Activated naive CD4-positive, alpha-beta T cell treated with anti-CD3 and anti-CD28 coated beads, Interleukin-2, amount 10 ng/mL, durations not matched to agents 7 days and 5 days (primary cell): ENCODE data around the gene VPS54.
"Not testable (repeated sequence)": the region's sequence is repeated elsewhere in the genome, so short reads cannot be mapped to it uniquely, and the experiment has no call there.

Source experiments
- CTCF ChIA-PET: fragments of 350-600 bp; sonication (Branson Sonifier 250); formaldehyde crosslinking; loops from one replicate; lab custom pipeline; 2021; ENCODE audit warnings: antibody characterized with exemption; lab: Charles Lee
- DNase-seq: peaks from one replicate; pipeline ENCODE4 v3.0.0-alpha.2; 2020
- H3K27ac Mint-ChIP-seq: one replicate; pipeline ENCODE4 v1.8.0; 2021; ENCODE audit warnings: mild to moderate bottlenecking, moderate library complexity, mixed read lengths
- H3K27me3 Mint-ChIP-seq: one replicate; pipeline ENCODE4 v1.8.0; 2021; ENCODE audit warnings: mild to moderate bottlenecking, mixed read lengths
- H3K36me3 Mint-ChIP-seq: one replicate; pipeline ENCODE4 v1.8.0; 2021; ENCODE audit warnings: mixed read lengths
- H3K4me1 Mint-ChIP-seq: one replicate; pipeline ENCODE4 v1.8.0; 2021; ENCODE audit warnings: mixed read lengths
- H3K4me3 Mint-ChIP-seq: one replicate; pipeline ENCODE4 v1.8.0; 2021; ENCODE audit warnings: mild to moderate bottlenecking, moderate library complexity, mixed read lengths
- H3K9me3 Mint-ChIP-seq: one replicate; pipeline ENCODE4 v1.8.0; 2021; ENCODE audit warnings: mixed read lengths

Gene VPS54

GRCh38 chr2:63853527-63854310, 165.5 kb downstream of the VPS54 start:
- Mint-ChIP-seq H3K36me3 (peaks cover 65% of the 10 kb centered on the region), H3K4me3 (no peak overlapping the region)
- DNase-seq = no peak

DNA sequence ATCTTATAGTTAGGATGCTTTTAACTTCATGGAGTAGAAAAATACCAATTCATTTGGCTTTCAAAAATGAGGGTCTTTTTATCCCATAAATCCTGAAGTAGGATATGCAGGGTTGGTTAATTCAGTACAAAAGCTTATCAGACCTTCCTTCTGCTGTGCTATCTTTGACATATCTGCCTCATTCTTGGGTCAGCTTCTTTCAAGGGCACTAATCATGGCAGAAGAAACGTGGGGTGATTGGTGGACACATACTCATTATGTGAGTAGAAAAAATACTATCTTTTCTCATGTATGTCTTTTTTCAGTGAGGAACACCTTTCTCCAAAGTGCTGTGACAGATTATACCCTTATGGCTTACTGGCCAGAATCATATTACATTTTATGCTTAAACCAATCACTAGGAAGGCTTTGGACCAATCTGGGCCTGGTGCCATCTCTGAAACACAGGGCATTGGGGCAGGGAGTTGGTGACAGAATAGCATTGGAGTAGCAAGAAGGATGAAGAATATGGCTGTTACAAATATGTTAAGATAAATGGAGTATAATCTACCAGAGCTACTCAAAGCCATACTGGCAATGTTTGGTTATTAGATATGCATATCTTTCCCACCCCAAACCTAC, 167.4 kb downstream of the VPS54 start:
- no peak for DNase-seq
- Mint-ChIP-seq H3K27ac (no peak overlapping the region), H3K9me3 (peaks cover 12% of the 10 kb centered on the region), H3K4me3 (no peak overlapping the region), H3K36me3 (peaks cover 70% of the 10 kb centered on the region), H3K4me1 (peaks cover 87% of the 10 kb centered on the region), H3K27me3 (no peaks in the 10 kb centered on the region)
- CTCF ChIA-PET = interaction anchor here (1.2 kb wide), 1 partner anchor 10 kb away, joined by 6 read pairs; the partner anchor contains the start of gene UGP2

More at GRCh38 chr2:63853527-63854310, 165.5 kb downstream of the VPS54 start:
- Mint-ChIP-seq H3K27ac (peak overlapping the region; percentile 99), H3K4me1 (peaks cover 88% of the 10 kb centered on the region), H3K9me3 (peaks cover 4% of the 10 kb centered on the region), H3K27me3 (no peaks in the 10 kb centered on the region)
- CTCF ChIA-PET = interaction anchor here (5.7 kb wide), 1 partner anchor 12 kb away, joined by 32 read pairs; the partner anchor contains the start of gene UGP2

DNA sequence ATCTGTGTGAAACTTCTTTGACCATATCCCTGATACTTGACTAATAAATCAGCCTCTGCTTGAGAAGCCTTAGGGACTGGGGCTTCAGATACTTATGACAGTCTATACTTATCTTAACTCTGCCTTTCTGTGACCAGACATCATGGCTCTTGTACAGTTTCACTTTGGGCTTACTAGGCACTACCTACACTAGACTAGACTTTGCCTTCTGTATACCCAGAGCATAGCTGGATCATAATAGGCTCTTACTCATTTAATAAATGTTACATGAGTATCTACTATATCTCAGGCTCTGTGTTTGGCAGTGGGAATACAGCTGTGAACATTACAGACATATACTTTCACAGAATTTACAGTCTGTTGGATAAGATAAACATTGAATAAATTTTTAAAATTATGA, 168.6 kb downstream of the VPS54 start:
- H3K27ac Mint-ChIP-seq = no peak overlapping the region

GRCh38 chr2:63850204-63850571, 169.0 kb downstream of the VPS54 start:
- Mint-ChIP-seq H3K27me3 (no peaks in the 10 kb centered on the region), H3K36me3 (peaks cover 73% of the 10 kb centered on the region), H3K4me3 (no peak overlapping the region), H3K27ac (no peak overlapping the region), H3K4me1 (peaks cover 83% of the 10 kb centered on the region), H3K9me3 (peaks cover 12% of the 10 kb centered on the region)
- no peak for DNase-seq
- CTCF ChIA-PET = no interaction called here

More for the DNA sequence above, 168.6 kb downstream of the VPS54 start:
- CTCF ChIA-PET = no interaction called here
- Mint-ChIP-seq H3K4me1 (peaks cover 83% of the 10 kb centered on the region), H3K36me3 (peaks cover 69% of the 10 kb centered on the region), H3K27me3 (no peaks in the 10 kb centered on the region), H3K4me3 (no peak overlapping the region), H3K9me3 (peaks cover 12% of the 10 kb centered on the region)
- DNase-seq = no peak

DNA sequence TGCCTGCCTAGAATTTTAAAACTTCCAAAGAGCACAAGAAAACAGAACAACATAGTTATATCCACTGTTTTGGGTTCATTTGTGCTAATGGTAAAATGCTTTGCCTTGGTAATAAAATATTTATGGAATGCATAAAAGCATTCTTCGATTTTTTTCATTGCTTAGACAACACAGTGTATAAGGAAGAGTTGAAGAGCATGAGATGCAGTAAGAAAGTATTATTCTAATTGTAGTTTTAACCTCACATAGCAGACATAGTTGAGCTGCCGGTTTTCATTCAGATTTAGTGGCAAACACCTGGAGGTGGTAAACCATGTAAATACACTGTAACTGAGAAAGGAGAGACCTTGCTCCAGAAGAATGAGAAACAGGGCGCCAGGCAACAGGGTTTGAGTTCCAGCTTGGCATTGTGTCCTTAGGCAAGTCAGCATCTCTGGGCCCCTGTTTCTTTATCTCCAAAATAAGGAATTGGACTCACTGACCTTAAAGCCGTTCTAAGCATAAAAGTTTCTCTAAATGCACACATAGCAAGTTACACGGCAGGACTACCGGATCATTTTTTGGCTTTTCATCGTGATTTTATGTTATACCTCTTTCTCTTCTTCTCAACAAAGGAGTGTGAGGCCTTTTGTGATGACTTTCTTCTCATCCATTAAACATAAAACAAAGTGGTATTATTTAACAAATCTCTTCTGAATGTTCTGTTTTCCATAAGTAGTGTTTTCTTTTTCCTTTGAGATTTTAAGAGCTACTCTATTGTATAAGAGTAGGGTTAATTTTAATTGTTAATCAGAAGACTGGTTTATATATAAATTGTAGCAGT, 169.6 kb downstream of the VPS54 start:
- no peak for DNase-seq
- Mint-ChIP-seq H3K4me3 (no peak overlapping the region), H3K27ac (no peak overlapping the region), H3K9me3 (peaks cover 12% of the 10 kb centered on the region), H3K4me1 (peaks cover 83% of the 10 kb centered on the region), H3K27me3 (no peaks in the 10 kb centered on the region), H3K36me3 (peaks cover 76% of the 10 kb centered on the region)
- CTCF ChIA-PET = no interaction called here

DNA sequence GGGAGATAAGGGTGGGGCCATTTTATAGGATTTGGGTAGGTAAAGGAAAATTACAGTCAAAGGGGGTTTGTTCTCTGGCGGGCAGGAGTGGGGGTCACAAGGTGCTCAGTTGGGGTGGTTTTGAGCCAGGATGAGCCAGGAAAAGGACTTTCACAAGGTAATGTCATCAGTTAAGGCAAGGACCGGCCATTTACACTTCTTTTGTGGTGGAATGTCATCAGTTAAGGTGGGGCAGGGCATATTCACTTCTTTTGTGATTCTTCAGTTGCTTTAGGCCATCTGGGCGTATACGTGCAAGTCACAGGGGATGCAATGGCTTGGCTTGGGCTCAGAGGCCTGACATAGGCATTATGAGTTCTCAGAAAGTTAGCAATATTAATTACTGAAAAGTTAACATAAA, 171.7 kb downstream of the VPS54 start:
- peaks cover 75% of the 10 kb centered on the region for H3K36me3 Mint-ChIP-seq
- CTCF ChIA-PET = not testable (repeated sequence)

GRCh38 chr2:63846487-63846886, 172.7 kb downstream of the VPS54 start:
- Mint-ChIP-seq H3K4me1 (peaks cover 70% of the 10 kb centered on the region), H3K4me3 (no peak overlapping the region), H3K27ac (no peak overlapping the region), H3K27me3 (no peaks in the 10 kb centered on the region), H3K36me3 (peaks cover 73% of the 10 kb centered on the region), H3K9me3 (peaks cover 10% of the 10 kb centered on the region)
- DNase-seq = no peak
- CTCF ChIA-PET = no interaction called here

More for the DNA sequence above, 171.7 kb downstream of the VPS54 start:
- H3K4me3 Mint-ChIP-seq, H3K27ac Mint-ChIP-seq, DNase-seq, H3K27me3 Mint-ChIP-seq: not testable (repeated sequence)
- Mint-ChIP-seq H3K4me1 (peaks cover 79% of the 10 kb centered on the region), H3K9me3 (peaks cover 12% of the 10 kb centered on the region)

GRCh38 chr2:63845866-63846265, 173.4 kb downstream of the VPS54 start:
- DNase-seq = no peak
- Mint-ChIP-seq H3K36me3 (peaks cover 70% of the 10 kb centered on the region), H3K27ac (no peak overlapping the region), H3K27me3 (no peaks in the 10 kb centered on the region), H3K9me3 (peaks cover 8% of the 10 kb centered on the region), H3K4me3 (no peak overlapping the region), H3K4me1 (peaks cover 65% of the 10 kb centered on the region)
- CTCF ChIA-PET = no interaction called here

GRCh38 chr2:63844616-63845015, 174.6 kb downstream of the VPS54 start:
- no peak overlapping the region for H3K27ac Mint-ChIP-seq
- peaks cover 72% of the 10 kb centered on the region for H3K36me3 Mint-ChIP-seq
- H3K27me3 Mint-ChIP-seq = no peaks in the 10 kb centered on the region
- H3K9me3 Mint-ChIP-seq = peaks cover 8% of the 10 kb centered on the region
- CTCF ChIA-PET = interaction anchor here (0.6 kb wide), 1 partner anchor 472 kb away, joined by 3 read pairs; no protein-coding TSS in a partner anchor
- DNase-seq = no peak
- peak overlapping the region; percentile 57 for H3K4me3 Mint-ChIP-seq
- peaks cover 69% of the 10 kb centered on the region for H3K4me1 Mint-ChIP-seq

GRCh38 chr2:63843791-63844190, 175.4 kb downstream of the VPS54 start:
- no peak for DNase-seq
- Mint-ChIP-seq H3K27me3 (no peaks in the 10 kb centered on the region), H3K9me3 (peaks cover 8% of the 10 kb centered on the region), H3K27ac (no peak overlapping the region), H3K36me3 (peaks cover 65% of the 10 kb centered on the region), H3K4me3 (peak overlapping the region; percentile 57), H3K4me1 (peaks cover 66% of the 10 kb centered on the region)
- CTCF ChIA-PET = interaction anchor here (3.3 to 3.6 kb wide), 2 partner anchors 12 to 17 kb away, joined by 21 to 32 read pairs; no protein-coding TSS in a partner anchor

DNA sequence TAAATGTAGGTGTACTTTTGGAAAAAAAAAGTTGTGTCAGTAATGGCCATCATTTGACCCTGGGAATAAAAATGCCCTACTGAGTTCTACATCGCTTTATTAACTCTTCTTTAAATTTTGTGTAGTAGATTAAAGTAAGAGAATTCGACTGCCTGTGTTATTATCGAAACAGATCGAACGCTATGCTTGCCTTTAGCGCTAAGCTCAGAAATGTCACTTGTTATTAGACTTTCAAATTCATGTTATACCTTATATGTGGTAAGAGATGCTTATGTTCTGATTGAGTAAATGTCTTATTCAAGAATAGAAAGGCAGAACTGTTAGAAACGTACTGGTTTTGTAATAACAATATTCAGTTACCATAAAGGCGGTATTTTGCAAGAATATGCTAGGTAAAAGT, 176.1 kb downstream of the VPS54 start:
- CTCF ChIA-PET = interaction anchor here (1.6 to 3.6 kb wide), 3 partner anchors 13 to 150 kb away, joined by 4 to 32 read pairs (median 21); no protein-coding TSS in a partner anchor
- H3K27ac Mint-ChIP-seq = peak overlapping the region; percentile 100
- peak overlapping the region; percentile 95 for H3K4me3 Mint-ChIP-seq
- H3K27me3 Mint-ChIP-seq = peaks cover 5% of the 10 kb centered on the region
- no peak for DNase-seq
- H3K9me3 Mint-ChIP-seq = peaks cover 8% of the 10 kb centered on the region
- peaks cover 61% of the 10 kb centered on the region for H3K4me1 Mint-ChIP-seq
- peaks cover 60% of the 10 kb centered on the region for H3K36me3 Mint-ChIP-seq

GRCh38 chr2:63842149-63843061, 176.8 kb downstream of the VPS54 start:
- peaks cover 55% of the 10 kb centered on the region for H3K4me1 Mint-ChIP-seq
- peaks cover 9% of the 10 kb centered on the region for H3K27me3 Mint-ChIP-seq
- H3K4me3 Mint-ChIP-seq = peak overlapping the region; percentile 95
- peak; percentile 27 for DNase-seq
- peak overlapping the region; percentile 100 for H3K27ac Mint-ChIP-seq
- CTCF ChIA-PET = interaction anchor here (0.9 to 3.6 kb wide), 5 partner anchors 10 to 151 kb away, joined by 3 to 32 read pairs (median 6); no protein-coding TSS in a partner anchor
- H3K9me3 Mint-ChIP-seq = peaks cover 2% of the 10 kb centered on the region
- peaks cover 54% of the 10 kb centered on the region for H3K36me3 Mint-ChIP-seq
